H1 (cell line): ENCODE data around the gene KLHL18. TPM values are rescaled to one million over a fixed set of nuclear protein-coding genes. Genes with fewer than 3 reads are reported as not detected.

ENCODE experiments used
- CTCF ChIA-PET: fragments of 300-600 bp; sonication (Branson Sonifier 250); formaldehyde crosslinking; loops from one replicate; lab custom pipeline; 2021; ENCODE audit not compliant: partially characterized antibody; lab: Charles Lee
- POLR2A ChIA-PET: fragments of 300-600 bp; sonication (Branson Sonifier 250); formaldehyde crosslinking; loops from one replicate; lab custom pipeline; 2021; ENCODE audit warnings: inconsistent platforms; ENCODE audit not compliant: partially characterized antibody; lab: Charles Lee
- DNase-seq, 2 experiments: peaks; one replicate each; pipeline versions ENCODE4 v3.0.0 to v3.0.0-alpha.2; 2010 to 2022; ENCODE audit warnings: low spot score in 2 of 2, low read depth in 1 of 2, mixed read lengths in 1 of 2
- FAIRE-seq: peaks from 2 replicates; lab custom pipeline; 2011; peaks lifted over from hg19 to GRCh38; lab: Jason Lieb, UNC
- H2AFZ ChIP-seq: 2 replicates; pipeline ENCODE4 v1.8.1; 2012; ENCODE audit warnings: low read length, inconsistent platforms
- H2AK5ac ChIP-seq: 2 replicates; pipeline ENCODE4 v1.6.1; 2013; ENCODE audit warnings: low read depth, low read length
- H2BK120ac ChIP-seq: replicated peaks from 2 replicates; pipeline ENCODE3; 2013; ENCODE audit warnings: low read depth, low read length, inconsistent platforms
- H2BK12ac ChIP-seq: 2 replicates; pipeline ENCODE4 v1.6.1; 2013; ENCODE audit warnings: low read depth, low read length
- H2BK15ac ChIP-seq: 2 replicates; pipeline ENCODE4 v1.6.1; 2013; ENCODE audit warnings: low read length
- H2BK20ac ChIP-seq: 2 replicates; pipeline ENCODE4 v1.6.1; 2013; ENCODE audit warnings: low read length
- H2BK5ac ChIP-seq: 2 replicates; pipeline ENCODE4 v1.6.1; 2013; ENCODE audit warnings: low read depth, low read length
- H3K14ac ChIP-seq: 2 replicates; pipeline ENCODE4 v1.6.1; 2013; ENCODE audit warnings: inconsistent platforms; ENCODE audit not compliant: insufficient read length
- H3K18ac ChIP-seq: 2 replicates; pipeline ENCODE4 v1.6.1; 2013; ENCODE audit warnings: low read length; ENCODE audit errors: extremely low read depth
- H3K23ac ChIP-seq: 2 replicates; pipeline ENCODE4 v1.6.1; 2013; ENCODE audit warnings: inconsistent platforms; ENCODE audit not compliant: insufficient read length
- H3K23me2 ChIP-seq: 2 replicates; pipeline ENCODE4 v1.6.1; 2013; ENCODE audit warnings: low read depth, low read length
- H3K27ac ChIP-seq: 2 replicates; pipeline ENCODE4 v1.6.1; 2011; ENCODE audit warnings: low read depth, low read length, inconsistent platforms
- H3K27me3 ChIP-seq, 4 experiments: replicated peaks in 1 of 4; 1 replicate in 1 of 4; 2 replicates in 3 of 4; pipeline versions ENCODE4 v1.6.1 to v1.8.1; 2011 to 2013; ENCODE audit warnings: low read length in 3 of 4, mild to moderate bottlenecking in 3 of 4, inconsistent platforms in 2 of 4, mixed read lengths in 2 of 4, moderate library complexity in 1 of 4; ENCODE audit not compliant: control insufficient read depth in 3 of 4, insufficient read depth in 3 of 4; ENCODE audit errors: extremely low read depth in 1 of 4
- H3K36me3 ChIP-seq, 4 experiments: 2 replicates each; pipeline versions ENCODE4 v1.6.1 to v1.8.1; 2011 to 2013; ENCODE audit warnings: mild to moderate bottlenecking in 4 of 4, low read length in 3 of 4, moderate library complexity in 2 of 4, control low read depth in 1 of 4, inconsistent platforms in 1 of 4; ENCODE audit not compliant: insufficient read depth in 4 of 4, control insufficient read depth in 2 of 4
- H3K4ac ChIP-seq: replicated peaks from 2 replicates; pipeline ENCODE3; 2013; ENCODE audit warnings: low read length, low read depth, mixed read lengths, inconsistent platforms; ENCODE audit not compliant: insufficient read length
- H3K4me1 ChIP-seq, 4 experiments: replicated peaks in 1 of 4; 1 replicate in 1 of 4; 2 replicates in 3 of 4; pipeline versions ENCODE4 v1.6.1 to v1.8.1; 2011 to 2013; ENCODE audit warnings: low read length in 3 of 4, inconsistent platforms in 2 of 4, mixed read lengths in 1 of 4; ENCODE audit not compliant: insufficient read depth in 4 of 4, control insufficient read depth in 3 of 4
- H3K4me2 ChIP-seq, 2 experiments: 2 replicates each; pipeline versions ENCODE4 v1.6.1 to v1.8.1; 2011 to 2013; ENCODE audit warnings: low read depth in 2 of 2, low read length in 2 of 2, control low read depth in 1 of 2, inconsistent platforms in 1 of 2, mild to moderate bottlenecking in 1 of 2; ENCODE audit not compliant: insufficient read depth in 1 of 2
- H3K4me3 ChIP-seq, 4 experiments: fragments of 200-600, 300-600 bp in 1 of 4; sonication (generic), shearing (Covaris generic), sonication (Bioruptor Twin) in 1 of 4; 2 replicates each; pipeline versions ENCODE4 v1.5.1 to v1.8.1; 2011 to 2016; ENCODE audit warnings: low read length in 4 of 4, low read depth in 3 of 4, control low read depth in 2 of 4, inconsistent platforms in 2 of 4, mild to moderate bottlenecking in 2 of 4, mixed read lengths in 1 of 4, moderate library complexity in 1 of 4; ENCODE audit not compliant: insufficient read depth in 2 of 4; ENCODE audit errors: extremely low read depth in 1 of 4
- H3K56ac ChIP-seq: replicated peaks from 2 replicates; pipeline ENCODE3; 2013; ENCODE audit warnings: low read depth, mild to moderate bottlenecking, mixed read lengths, low read length, inconsistent platforms; ENCODE audit not compliant: insufficient read length
- H3K79me1 ChIP-seq: 2 replicates; pipeline ENCODE4 v1.6.1; 2013; ENCODE audit warnings: low read depth, low read length, control low read depth
- H3K79me2 ChIP-seq, 2 experiments: 2 replicates each; pipeline versions ENCODE4 v1.6.1 to v1.8.1; 2012 to 2013; ENCODE audit warnings: low read length in 2 of 2, mild to moderate bottlenecking in 2 of 2, inconsistent platforms in 1 of 2; ENCODE audit not compliant: insufficient read depth in 2 of 2, control insufficient read depth in 1 of 2
- H3K9ac ChIP-seq, 4 experiments: replicated peaks in 1 of 4; 1 replicate in 1 of 4; 2 replicates in 3 of 4; pipeline versions ENCODE4 v1.6.1 to v1.8.1; 2011 to 2013; ENCODE audit warnings: low read depth in 3 of 4, low read length in 3 of 4, control low read depth in 2 of 4, mild to moderate bottlenecking in 2 of 4, moderate library complexity in 2 of 4, inconsistent platforms in 1 of 4; ENCODE audit errors: extremely low read depth in 1 of 4
- H3K9me3 ChIP-seq, 2 experiments: 2 replicates each; pipeline versions ENCODE4 v1.6.1 to v1.8.1; 2012 to 2013; ENCODE audit warnings: mild to moderate bottlenecking in 2 of 2, moderate library complexity in 2 of 2, control low read depth in 1 of 2, inconsistent platforms in 1 of 2, low read depth in 1 of 2, low read length in 1 of 2, mixed read lengths in 1 of 2; ENCODE audit not compliant: insufficient read depth in 2 of 2
- H4K20me1 ChIP-seq, 2 experiments: replicated peaks in 1 of 2; 2 replicates each; pipeline versions ENCODE3 to v1.8.1; 2011 to 2013; ENCODE audit warnings: inconsistent platforms in 2 of 2, low read length in 2 of 2, mild to moderate bottlenecking in 1 of 2; ENCODE audit not compliant: insufficient read depth in 2 of 2, control insufficient read depth in 1 of 2
- H4K5ac ChIP-seq: 2 replicates; pipeline ENCODE4 v1.6.1; 2013; ENCODE audit warnings: low read length, low read depth, mixed read lengths, inconsistent platforms; ENCODE audit not compliant: insufficient read length
- H4K8ac ChIP-seq: 2 replicates; pipeline ENCODE4 v1.8.0; 2013; ENCODE audit warnings: mild to moderate bottlenecking, moderate library complexity, low read length, inconsistent platforms; ENCODE audit not compliant: insufficient read depth; ENCODE audit errors: extremely low read depth
- H4K91ac ChIP-seq: replicated peaks from 2 replicates; pipeline ENCODE3; 2013; ENCODE audit warnings: low read length, mixed read lengths, inconsistent platforms; ENCODE audit not compliant: insufficient read length
- EZH2 ChIP-seq: fragments of 200-600 bp; sonication (generic); IDR thresholded peaks from 2 replicates; pipeline ENCODE4 v1.7.1; 2012; ENCODE audit warnings: low read depth, mild to moderate bottlenecking, moderate library complexity, low read length, inconsistent platforms; ENCODE audit not compliant: severe bottlenecking
- POLR2AphosphoS5 ChIP-seq: IDR thresholded peaks from 2 replicates; pipeline ENCODE4 v1.6.1; 2011; ENCODE audit warnings: low read depth, low read length
- RAD21 ChIP-seq, 2 experiments: IDR thresholded peaks in 1 of 2; conservative IDR thresholded peaks in 1 of 2; 2 replicates each; pipeline ENCODE4 v1.6.1; 2011; ENCODE audit warnings: low read depth in 2 of 2, low read length in 2 of 2, improper control_type of control experiment in 1 of 2, inconsistent platforms in 1 of 2, mild to moderate bottlenecking in 1 of 2, moderate library complexity in 1 of 2
- SUZ12 ChIP-seq: fragments of 200-600 bp; sonication (generic); IDR thresholded peaks from 2 replicates; pipeline ENCODE4 v1.6.1; 2012; ENCODE audit warnings: mild to moderate bottlenecking, inconsistent platforms, low read length, moderate library complexity, mixed read lengths
- TEAD4 ChIP-seq: IDR thresholded peaks from 2 replicates; pipeline ENCODE4 v1.6.1; 2012; ENCODE audit warnings: low read depth, low read length, inconsistent platforms, mixed read lengths
- WGBS, 2 experiments: shearing (Covaris generic) in 1 of 2; methylation state at CpG; one replicate each; pipeline versions ENCODE4 v1.1.6 to v1.1.7; 2013 to 2015; ENCODE audit warnings: low lambda C conversion rate in 2 of 2, mixed read lengths in 2 of 2, inconsistent platforms in 1 of 2, low coverage in 1 of 2, missing lambda C conversion rate in 1 of 2; ENCODE audit not compliant: insufficient replicate concordance in 2 of 2, insufficient coverage in 1 of 2, insufficient read length in 1 of 2; ENCODE audit errors: extremely low coverage in 1 of 2, missing lambda C conversion rate in 1 of 2; 5-methylcytosine and 5-hydroxymethylcytosine counted together
- polyA plus RNA-seq, 7 experiments: library from polyadenylated mRNA; depleted of rRNA in 3 of 7; stranded (reverse) in 5 of 7; unstranded in 2 of 7; fragments of >200 nt in 5 of 7; fragments of 200-250 nt in 2 of 7; gene quantifications; 1 replicate in 5 of 7; 2 replicates in 1 of 7; 4 replicates in 1 of 7; pipeline versions ENCODE4 v1.2.1 to v1.2.3, GENCODE V29; 2011 to 2013; ENCODE audit warnings: missing spikeins in 2 of 7, mixed read lengths in 2 of 7
- total RNA-seq: library from RNA; stranded (reverse); fragmentation: NEBNext Ultra II Directional; extraction: Animal tissue kit (Norgen Biotek cat#: 25700); gene quantifications from 2 replicates; pipeline ENCODE4 v1.2.1, GENCODE V29; 2021
- TF ChIP-seq, protein P1 (sequence below), 3 experiments: IDR thresholded peaks; 1 replicate in 2 of 3; 2 replicates in 1 of 3; pipeline versions ENCODE4 v1.5.1 to v1.6.1; 2011; ENCODE audit warnings: low read length in 3 of 3, mild to moderate bottlenecking in 3 of 3, inconsistent platforms in 2 of 3, low read depth in 1 of 3, moderate library complexity in 1 of 3; ENCODE audit not compliant: insufficient read depth in 1 of 3; ENCODE audit errors: control extremely low read depth in 1 of 3

KLHL18 gene
- total and polyA plus RNA-seq, 2 of the 8 experiments (the other 6 are each of a cell fraction or from before 2014, with no cell fraction given), result 19.9 to 31.7 TPM

DNA sequence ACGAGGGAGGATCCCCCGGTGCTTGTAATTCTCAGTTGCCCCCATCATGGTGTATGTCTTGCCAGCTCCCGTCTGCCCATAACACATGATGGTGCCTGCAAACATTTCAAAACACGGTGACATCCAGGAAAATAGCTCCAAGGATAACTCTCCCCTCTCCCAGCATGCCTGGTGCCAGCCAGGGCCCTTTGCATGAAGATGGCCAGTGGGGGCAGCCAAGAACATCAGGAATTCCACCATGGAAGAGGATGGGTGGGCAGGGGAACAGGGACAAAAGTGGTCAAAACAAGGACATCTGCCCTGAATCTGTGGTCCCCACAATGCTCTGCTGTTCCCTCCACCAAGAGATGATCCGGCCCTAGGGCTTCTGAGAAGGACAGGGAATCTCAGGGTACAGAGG lies 9.2 kb upstream of the KLHL18 start:
- POLR2A ChIA-PET, result interaction anchor here (0.8 kb wide), 1 partner anchor 22 kb away, joined by 3 read pairs; no protein-coding TSS in a partner anchor

More for the DNA sequence above, 9.2 kb upstream of the KLHL18 start:
- Histone ChIP-seq H3K27me3 (no peaks in the 10 kb centered on the region), H2BK15ac (no peak overlapping the region), H2BK12ac (no peak overlapping the region), H3K79me1 (no peaks in the 10 kb centered on the region), H3K36me3 (no peaks in the 10 kb centered on the region), H3K27ac (no peak overlapping the region), H3K14ac (no peak overlapping the region), H3K23ac (no peak overlapping the region), H3K4me2 (no peak overlapping the region), H2AFZ (no peak overlapping the region; the same call in 1 of the 2 replicates), H2AK5ac (no peak overlapping the region), H3K4me1 (no peaks in the 10 kb centered on the region), H3K9ac (no peak overlapping the region), H4K91ac (no peak overlapping the region), H4K20me1 (no peaks in the 10 kb centered on the region), H2BK5ac (no peak overlapping the region), H4K8ac (no peak overlapping the region), H3K4me3 (no peak overlapping the region), H2BK120ac (no peak overlapping the region), H3K79me2 (no peaks in the 10 kb centered on the region), H3K23me2 (no peaks in the 10 kb centered on the region), H4K5ac (no peak overlapping the region), H3K4ac (no peak overlapping the region), H3K18ac (no peak overlapping the region), H3K56ac (no peak overlapping the region), H3K9me3 (no peaks in the 10 kb centered on the region), H2BK20ac (no peak overlapping the region)
- CTCF ChIA-PET, result interaction anchor here (0.8 to 2.2 kb wide), 8 partner anchors 9 to 221 kb away, joined by 3 to 13 read pairs (median 4); no protein-coding TSS in a partner anchor
- 88% methylated on average over 5 of the region's 5 CpGs; no CpG with 5 or more reads in 1 of the 2 experiments for WGBS, 2 experiments
- FAIRE-seq, result peak; percentile 45
- TF ChIP-seq EZH2, result no peak
- TF ChIP-seq TEAD4, result peak; percentile 45; the same call in 1 of the 2 replicates
- 0 out of 4 replicates have a peak, but pooled peaks of 1 of the 2 experiments have one; percentile 9 for TF ChIP-seq RAD21 (IDR thresholded peaks at IDR 0.05 in 1 of 2, conservative IDR thresholded peaks at IDR 0.05 in 1 of 2; ENCODE audit: low read depth in 2 of 2, low read length in 2 of 2)
- TF ChIP-seq POLR2AphosphoS5, result no peak
- TF ChIP-seq, protein P1, sequence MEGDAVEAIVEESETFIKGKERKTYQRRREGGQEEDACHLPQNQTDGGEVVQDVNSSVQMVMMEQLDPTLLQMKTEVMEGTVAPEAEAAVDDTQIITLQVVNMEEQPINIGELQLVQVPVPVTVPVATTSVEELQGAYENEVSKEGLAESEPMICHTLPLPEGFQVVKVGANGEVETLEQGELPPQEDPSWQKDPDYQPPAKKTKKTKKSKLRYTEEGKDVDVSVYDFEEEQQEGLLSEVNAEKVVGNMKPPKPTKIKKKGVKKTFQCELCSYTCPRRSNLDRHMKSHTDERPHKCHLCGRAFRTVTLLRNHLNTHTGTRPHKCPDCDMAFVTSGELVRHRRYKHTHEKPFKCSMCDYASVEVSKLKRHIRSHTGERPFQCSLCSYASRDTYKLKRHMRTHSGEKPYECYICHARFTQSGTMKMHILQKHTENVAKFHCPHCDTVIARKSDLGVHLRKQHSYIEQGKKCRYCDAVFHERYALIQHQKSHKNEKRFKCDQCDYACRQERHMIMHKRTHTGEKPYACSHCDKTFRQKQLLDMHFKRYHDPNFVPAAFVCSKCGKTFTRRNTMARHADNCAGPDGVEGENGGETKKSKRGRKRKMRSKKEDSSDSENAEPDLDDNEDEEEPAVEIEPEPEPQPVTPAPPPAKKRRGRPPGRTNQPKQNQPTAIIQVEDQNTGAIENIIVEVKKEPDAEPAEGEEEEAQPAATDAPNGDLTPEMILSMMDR (IDR thresholded peaks at IDR 0.05; ENCODE audit: control extremely low read depth in 1 of 3, insufficient read depth in 1 of 3, low read depth in 1 of 3, low read length in 3 of 3), result peak in 2 of 3 experiments; percentile 41 to 46; a peak in 2 of 4 replicates
- no peak for TF ChIP-seq SUZ12
- peak in 1 of 2 experiments; percentile 52 for DNase-seq
